Vagina (tissue), 2 donors: Measurements from ENCODE around the gene OR2T11. TPM values are rescaled to one million over a fixed set of nuclear protein-coding genes. Genes with fewer than 3 reads are reported as not detected.

Experiments
- DNase-seq, 2 donors: peaks; one replicate each; pipeline ENCODE4 v3.0.0-alpha.2; 2017; ENCODE audit errors: extremely low spot score in 2 of 2
- H3K27ac ChIP-seq: fragments of 200-600 bp; sonication (generic); one replicate; pipeline ENCODE4 v1.5.1; 2019
- H3K27me3 ChIP-seq: fragments of 200-600 bp; sonication (generic); one replicate; pipeline ENCODE4 v1.5.1; 2019
- H3K36me3 ChIP-seq, 2 donors: fragments of 200-600 bp; sonication (generic); one replicate each; pipeline ENCODE4 v1.5.1; 2017 to 2019
- H3K4me1 ChIP-seq: fragments of 200-600 bp; sonication (generic); one replicate; pipeline ENCODE4 v1.5.1; 2019
- H3K4me3 ChIP-seq, 2 donors: fragments of 200-600 bp; sonication (generic); 1 replicate in 1 of 2; 2 replicates in 1 of 2; pipeline ENCODE4 v1.5.1; 2016 to 2019
- H3K9me3 ChIP-seq: fragments of 200-600 bp; sonication (generic); one replicate; pipeline ENCODE4 v1.5.1; 2019
- POLR2A ChIP-seq, 2 donors: fragments of 450-650 bp; IDR thresholded peaks; one replicate each; pipeline ENCODE4 v1.6.1; 2017; ENCODE audit warnings: antibody characterized with exemption in 2 of 2, mild to moderate bottlenecking in 2 of 2, moderate library complexity in 2 of 2
- POLR2AphosphoS5 ChIP-seq, 2 donors: sonication (generic); formaldehyde crosslinking; IDR thresholded peaks; one replicate each; pipeline ENCODE4 v1.9.0; 2017; ENCODE audit warnings: antibody characterized with exemption in 2 of 2, mild to moderate bottlenecking in 2 of 2, low read depth in 1 of 2; ENCODE audit not compliant: insufficient read depth in 1 of 2
- intact Hi-C: fragments of 100-400 bp; cut with DNase I; formaldehyde crosslinking; loops from one replicate; pipeline ENCODE4 v1.15.1; 2023
- total RNA-seq: library from RNA; depleted of rRNA; stranded (reverse); fragments of >200 nt; gene quantifications from one replicate; pipeline ENCODE4 v1.2.3, GENCODE V29; 2016
- TF ChIP-seq, protein P1 (sequence below), 3 experiments: fragments of 450-650 bp in 2 of 3; fragments of 200-600 bp in 1 of 3; sonication (generic) in 1 of 3; IDR thresholded peaks; one replicate each; pipeline ENCODE4 v1.5.1; 2017 to 2019; ENCODE audit warnings: antibody characterized with exemption in 3 of 3, mild to moderate bottlenecking in 2 of 3, moderate library complexity in 2 of 3

The OR2T11 gene
- total RNA-seq, 1 donor from 2014 or later: not detected

DNA sequence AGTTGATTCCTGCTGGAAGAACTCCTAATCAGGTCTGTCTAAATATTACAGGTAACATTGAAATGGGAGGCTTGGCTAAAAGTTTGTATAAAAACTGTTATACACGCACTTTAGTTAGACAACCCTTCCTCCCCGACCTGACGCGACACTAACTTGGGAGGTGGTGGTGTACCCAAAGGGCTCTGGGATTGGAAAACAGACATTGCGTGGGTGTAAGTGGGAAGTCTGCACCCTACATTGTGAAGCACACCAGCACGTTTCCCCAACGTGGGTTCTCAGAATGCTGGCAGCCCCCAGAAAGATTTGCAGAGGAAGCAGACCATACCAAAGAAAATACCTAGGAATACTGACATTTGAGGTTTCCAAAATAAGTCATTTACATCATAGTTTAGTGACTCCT lies 16.8 kb downstream of the OR2T11 start:
- Histone ChIP-seq H3K4me3 (no peak overlapping the region), H3K36me3 (no peaks in the 10 kb centered on the region), H3K9me3 (no peaks in the 10 kb centered on the region), H3K27me3 (no peaks in the 10 kb centered on the region), H3K27ac (no peak overlapping the region), H3K4me1 (no peaks in the 10 kb centered on the region)
- TF ChIP-seq, protein P1, sequence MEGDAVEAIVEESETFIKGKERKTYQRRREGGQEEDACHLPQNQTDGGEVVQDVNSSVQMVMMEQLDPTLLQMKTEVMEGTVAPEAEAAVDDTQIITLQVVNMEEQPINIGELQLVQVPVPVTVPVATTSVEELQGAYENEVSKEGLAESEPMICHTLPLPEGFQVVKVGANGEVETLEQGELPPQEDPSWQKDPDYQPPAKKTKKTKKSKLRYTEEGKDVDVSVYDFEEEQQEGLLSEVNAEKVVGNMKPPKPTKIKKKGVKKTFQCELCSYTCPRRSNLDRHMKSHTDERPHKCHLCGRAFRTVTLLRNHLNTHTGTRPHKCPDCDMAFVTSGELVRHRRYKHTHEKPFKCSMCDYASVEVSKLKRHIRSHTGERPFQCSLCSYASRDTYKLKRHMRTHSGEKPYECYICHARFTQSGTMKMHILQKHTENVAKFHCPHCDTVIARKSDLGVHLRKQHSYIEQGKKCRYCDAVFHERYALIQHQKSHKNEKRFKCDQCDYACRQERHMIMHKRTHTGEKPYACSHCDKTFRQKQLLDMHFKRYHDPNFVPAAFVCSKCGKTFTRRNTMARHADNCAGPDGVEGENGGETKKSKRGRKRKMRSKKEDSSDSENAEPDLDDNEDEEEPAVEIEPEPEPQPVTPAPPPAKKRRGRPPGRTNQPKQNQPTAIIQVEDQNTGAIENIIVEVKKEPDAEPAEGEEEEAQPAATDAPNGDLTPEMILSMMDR (IDR thresholded peaks at IDR 0.05): no peak
- TF ChIP-seq POLR2AphosphoS5 (IDR thresholded peaks at IDR 0.05; ENCODE audit: insufficient read depth in 1 of 2, low read depth in 1 of 2) (no peak), POLR2A (IDR thresholded peaks at IDR 0.05) (no peak)
- intact Hi-C loops: no loop called here
- DNase-seq: no peak

DNA sequence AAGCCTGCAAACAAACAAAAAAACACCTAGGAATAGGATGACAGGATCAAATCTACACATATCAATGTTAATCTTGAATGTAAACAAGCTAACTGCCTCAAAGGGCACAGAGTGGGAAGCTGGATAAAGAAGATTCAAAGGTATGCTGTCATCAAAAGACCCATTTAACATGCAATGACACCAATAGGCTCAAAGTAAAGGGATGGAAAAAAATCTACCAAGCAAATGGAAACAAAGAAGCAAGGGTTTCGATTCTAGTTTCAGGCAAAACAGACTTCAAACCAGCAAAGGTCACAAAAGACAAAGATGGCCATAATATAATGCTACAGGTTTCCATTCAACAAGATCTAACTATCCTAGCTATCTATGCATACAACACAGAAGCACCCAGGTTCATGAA lies 21.1 kb downstream of the OR2T11 start:
- DNase-seq: no peak
- no peaks in the 10 kb centered on the region for H3K36me3 ChIP-seq
- no peak overlapping the region for H3K27ac ChIP-seq
- no peaks in the 10 kb centered on the region for H3K9me3 ChIP-seq
- TF ChIP-seq POLR2A (IDR thresholded peaks at IDR 0.05) (no peak), POLR2AphosphoS5 (IDR thresholded peaks at IDR 0.05; ENCODE audit: insufficient read depth in 1 of 2, low read depth in 1 of 2) (no peak)
- TF ChIP-seq, protein P1 (IDR thresholded peaks at IDR 0.05): no peak
- intact Hi-C loops: no loop called here
- no peaks in the 10 kb centered on the region for H3K27me3 ChIP-seq
- no peak overlapping the region for H3K4me3 ChIP-seq
- no peaks in the 10 kb centered on the region for H3K4me1 ChIP-seq

DNA sequence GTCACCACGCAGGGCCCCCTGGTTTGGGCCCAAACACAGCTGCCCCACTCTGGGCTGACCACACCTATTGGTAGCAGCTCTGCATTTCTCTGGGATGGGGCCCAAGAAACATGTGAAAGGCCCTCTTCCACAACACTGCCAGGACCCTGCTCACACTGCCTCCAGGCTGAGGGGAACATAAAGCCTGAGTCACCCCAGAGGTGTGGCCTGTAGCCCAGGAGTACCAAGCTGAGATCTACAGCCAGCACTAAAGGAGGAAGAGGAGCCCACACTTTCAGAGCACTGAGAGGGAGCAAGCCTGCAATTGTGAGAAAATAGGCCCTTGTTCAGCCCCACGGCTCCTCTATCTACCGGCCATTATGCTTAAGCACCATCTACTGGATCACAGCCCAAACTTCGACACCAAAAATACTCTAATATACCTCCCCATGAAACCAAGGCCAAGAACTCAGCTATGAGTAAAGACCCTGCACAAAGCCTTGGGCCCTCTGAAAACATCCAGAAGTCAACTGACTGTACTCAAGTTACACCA lies 22.9 kb downstream of the OR2T11 start:
- DNase-seq: no peak
- H3K27ac ChIP-seq: no peak overlapping the region
- no peak overlapping the region for H3K4me3 ChIP-seq
- no peaks in the 10 kb centered on the region for H3K27me3 ChIP-seq
- intact Hi-C loops: no loop called here
- H3K4me1 ChIP-seq: no peaks in the 10 kb centered on the region
- no peak for TF ChIP-seq POLR2AphosphoS5 (IDR thresholded peaks at IDR 0.05; ENCODE audit: insufficient read depth in 1 of 2, low read depth in 1 of 2)
- TF ChIP-seq POLR2A (IDR thresholded peaks at IDR 0.05): no peak
- TF ChIP-seq, protein P1 (IDR thresholded peaks at IDR 0.05): no peak
- no peaks in the 10 kb centered on the region for H3K9me3 ChIP-seq
- no peaks in the 10 kb centered on the region for H3K36me3 ChIP-seq

- no peaks in the 10 kb centered on the region for H3K4me1 ChIP-seq
- H3K9me3 ChIP-seq: no peaks in the 10 kb centered on the region
- H3K27me3 ChIP-seq: no peaks in the 10 kb centered on the region
- no peaks in the 10 kb centered on the region for H3K36me3 ChIP-seq
- no peak overlapping the region for H3K4me3 ChIP-seq
- intact Hi-C loops: no loop called here
- TF ChIP-seq POLR2AphosphoS5 (IDR thresholded peaks at IDR 0.05; ENCODE audit: insufficient read depth in 1 of 2, low read depth in 1 of 2): no peak
- TF ChIP-seq, protein P1 (IDR thresholded peaks at IDR 0.05): no peak
- TF ChIP-seq POLR2A (IDR thresholded peaks at IDR 0.05): no peak
- no peak for DNase-seq
- H3K27ac ChIP-seq: no peak overlapping the region
Observed at GRCh38 chr1:248610301-248610700, 24.6 kb downstream of the OR2T11 start.

DNA sequence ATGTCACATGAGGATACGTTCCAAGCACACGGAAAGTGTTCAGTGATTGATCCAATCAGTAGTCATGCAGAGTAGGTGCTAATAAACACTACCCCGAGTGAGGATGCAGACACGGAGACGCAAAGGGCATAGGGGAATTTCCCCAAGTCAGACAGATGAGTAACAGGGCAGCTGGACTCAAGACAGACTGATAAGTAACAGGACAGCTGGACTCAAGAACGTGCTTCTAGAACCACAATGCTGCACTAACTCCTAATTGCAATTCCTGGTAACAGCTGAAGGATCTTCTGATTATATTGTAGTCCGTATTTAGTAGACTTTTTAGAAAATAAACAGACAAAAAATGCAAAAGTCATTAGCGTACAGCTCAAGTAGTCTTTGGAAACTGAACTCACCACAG lies 35.5 kb downstream of the OR2T11 start:
- no peak for DNase-seq
- no peaks in the 10 kb centered on the region for H3K36me3 ChIP-seq
- intact Hi-C loops: no loop called here

More for the DNA sequence above, 35.5 kb downstream of the OR2T11 start:
- Histone ChIP-seq H3K27ac (no peak overlapping the region), H3K27me3 (no peaks in the 10 kb centered on the region), H3K9me3 (no peaks in the 10 kb centered on the region), H3K4me3 (no peak overlapping the region), H3K4me1 (no peaks in the 10 kb centered on the region)
- TF ChIP-seq POLR2AphosphoS5 (IDR thresholded peaks at IDR 0.05; ENCODE audit: insufficient read depth in 1 of 2, low read depth in 1 of 2): no peak
